GM12878 (cell line): Measurements from ENCODE around the gene SP3. TPM values are rescaled to one million over a fixed set of nuclear protein-coding genes. Genes with fewer than 3 reads are reported as not detected.

Experiments
- ATAC-seq: fragments of 200-7000 bp; cut with Tn5 transposase; 3 replicates; pipeline ENCODE4 v1.9.1; 2020; ENCODE audit warnings: mild to moderate bottlenecking, moderate library complexity
- BruUV-seq: library from RNA; stranded (reverse); fragments of 400-500 nt; replicated peaks from 2 replicates; lab custom pipeline; 2021; lab: Mats Ljungman, UMichigan
- CTCF ChIA-PET: fragments of 300-600 bp; sonication (Branson Sonifier 250); formaldehyde crosslinking; extraction: SDS; loops from one replicate; lab custom pipeline; 2021; ENCODE audit warnings: inconsistent platforms; lab: Yijun Ruan, JAX
- POLR2A ChIA-PET: fragments of 350-600 bp; formaldehyde crosslinking; extraction: SDS; loops from one replicate; lab custom pipeline; 2021; ENCODE audit warnings: inconsistent platforms; lab: Charles Lee
- RAD21 ChIA-PET: fragments of 300-600 bp; sonication (Branson Sonifier 250); formaldehyde crosslinking; loops from one replicate; lab custom pipeline; 2023; ENCODE audit warnings: antibody characterized with exemption; ENCODE audit not compliant: unreplicated experiment; lab: Charles Lee
- SMC1A ChIA-PET: fragments of 300-600 bp; sonication (Branson Sonifier 250); formaldehyde crosslinking; loops from one replicate; lab custom pipeline; 2023; ENCODE audit not compliant: unreplicated experiment, uncharacterized antibody; lab: Charles Lee
- DNase-seq: peaks from one replicate; pipeline ENCODE4 v3.0.0-alpha.2; 2011; ENCODE audit warnings: low read depth, low spot score
- FAIRE-seq: peaks from 3 replicates; lab custom pipeline; 2011; peaks lifted over from hg19 to GRCh38; lab: Jason Lieb, UNC
- H2AFZ ChIP-seq: 2 replicates; pipeline ENCODE4 v1.6.0; 2011; ENCODE audit warnings: low read depth, low read length, control low read depth; ENCODE audit not compliant: control insufficient read depth
- H3K27ac ChIP-seq: 2 replicates; pipeline ENCODE4 v1.5.1; 2011; ENCODE audit warnings: control low read depth; ENCODE audit not compliant: control insufficient read depth, insufficient read depth
- H3K27me3 ChIP-seq, 2 experiments: replicated peaks in 1 of 2; 2 replicates each; pipeline versions ENCODE4 v1.6.0 to v1.6.1; 2011; ENCODE audit warnings: low read length in 1 of 2; ENCODE audit not compliant: control insufficient read depth in 2 of 2, insufficient read depth in 2 of 2
- H3K36me3 ChIP-seq, 2 experiments: 2 replicates each; pipeline ENCODE4 v1.5.1; 2011; ENCODE audit warnings: low read length in 1 of 2; ENCODE audit not compliant: control insufficient read depth in 2 of 2, insufficient read depth in 2 of 2
- H3K4me1 ChIP-seq: 2 replicates; pipeline ENCODE4 v1.6.1; 2011; ENCODE audit warnings: mild to moderate bottlenecking, low read length, moderate library complexity, mixed read lengths; ENCODE audit not compliant: control insufficient read depth, insufficient read depth
- H3K4me2 ChIP-seq: 2 replicates; pipeline ENCODE4 v1.6.0; 2011; ENCODE audit warnings: control low read depth; ENCODE audit not compliant: control insufficient read depth, insufficient read depth
- H3K4me3 ChIP-seq: fragments of 200-600 bp; sonication (generic); 2 replicates; pipeline ENCODE4 v1.5.1; 2016
- H3K79me2 ChIP-seq: 2 replicates; pipeline ENCODE4 v1.6.0; 2011; ENCODE audit warnings: low read length; ENCODE audit not compliant: control insufficient read depth, insufficient read depth
- H3K9ac ChIP-seq: 2 replicates; pipeline ENCODE4 v1.8.0; 2011; ENCODE audit warnings: low read length, control low read depth, mixed read lengths; ENCODE audit not compliant: control insufficient read depth, insufficient read depth
- H3K9me3 ChIP-seq: replicated peaks from 3 replicates; pipeline ENCODE4 v1.5.1; 2011; ENCODE audit warnings: mild to moderate bottlenecking, low read length; ENCODE audit not compliant: control insufficient read depth, insufficient read depth
- H4K20me1 ChIP-seq: 2 replicates; pipeline ENCODE4 v1.6.0; 2011; ENCODE audit not compliant: control insufficient read depth, insufficient read depth
- PKNOX1 ChIP-seq: fragments of 450-650 bp; IDR thresholded peaks from 2 replicates; pipeline ENCODE4 v1.6.1; 2016; ENCODE audit warnings: mild to moderate bottlenecking
- TBL1XR1 ChIP-seq: IDR thresholded peaks from 2 replicates; pipeline ENCODE4 v1.6.1; 2012; ENCODE audit warnings: low read depth, low read length, improper control_type of control experiment
- WGBS: methylation state at CpG from one replicate; pipeline ENCODE4 v1.1.6; 2016; ENCODE audit warnings: low lambda C conversion rate; ENCODE audit not compliant: insufficient replicate concordance, insufficient coverage; ENCODE audit errors: missing lambda C conversion rate; 5-methylcytosine and 5-hydroxymethylcytosine counted together
- in situ Hi-C: fragments of 300-500 bp; cut with MboI; formaldehyde crosslinking; loops from 9 replicates; pipeline ENCODE4 v1.14.3; 2018; ENCODE audit warnings: mixed read lengths
- intact Hi-C: fragments of 100-400 bp; cut with micrococcal nuclease; formaldehyde crosslinking; loops from one replicate; pipeline ENCODE4 v1.14.2; 2022; ENCODE audit not compliant: unreplicated experiment
- polyA plus RNA-seq, 11 experiments: library from polyadenylated mRNA; depleted of rRNA in 4 of 11; unstranded in 6 of 11; stranded (reverse) in 5 of 11; fragments of >200 nt; fragmentation: Nextera tagmentation in 4 of 11; fragmentation: Illumina TruSeq in 1 of 11; extraction: Ambion mirVana in 4 of 11; extraction: Trizol in 1 of 11; gene quantifications; 1 replicate in 1 of 11; 2 replicates in 10 of 11; pipeline versions ENCODE4 v1.2.1 to v1.2.3, GENCODE V29; 2011 to 2016; ENCODE audit warnings: inconsistent platforms in 2 of 11, missing spikeins in 2 of 11, low read depth in 1 of 11
- total RNA-seq, 4 experiments: library from RNA; depleted of rRNA in 3 of 4; stranded (reverse); fragments of >200 nt in 3 of 4; fragmentation: Illumina TruSeq in 1 of 4; extraction: Trizol in 1 of 4; gene quantifications; 2 replicates each; pipeline versions ENCODE4 v1.2.1 to v1.2.3, GENCODE V29; 2013 to 2021

SP3 gene
- total and polyA plus RNA-seq, 10 of the 15 experiments (the other 5 are each of a cell fraction or from before 2014, with no cell fraction given), result 9.9 to 87.6 (median 52.4) TPM

GRCh38 chr2:173940208-173941020, 24.8 kb downstream of the SP3 start:
- H3K9ac ChIP-seq, result no peak overlapping the region
- SMC1A ChIA-PET, result interaction anchor here (0.6 to 2.4 kb wide), 4 partner anchors 16 to 1291 kb away, joined by 3 to 11 read pairs (median 4); no protein-coding TSS in a partner anchor
- CTCF ChIA-PET, result interaction anchor here (1.0 to 1.6 kb wide), 2 partner anchors 9 to 111 kb away, joined by 5 read pairs; no protein-coding TSS in a partner anchor
- intact Hi-C loops (no loop called here), in situ Hi-C loops (no loop called here)
- 12% methylated on average over 5 of the region's 5 CpGs for WGBS
- peaks cover 20% of the 10 kb centered on the region for H3K4me1 ChIP-seq
- H4K20me1 ChIP-seq, result no peaks in the 10 kb centered on the region; the same call in 1 of the 2 replicates
- BruUV-seq, result no TSS peak
- no peak for FAIRE-seq
- TF ChIP-seq PKNOX1, result peak; percentile 50; the same call in 1 of the 2 replicates
- no peak for TF ChIP-seq TBL1XR1
- DNase-seq, result no peak
- H3K79me2 ChIP-seq, result peaks cover 98% of the 10 kb centered on the region
- H3K27ac ChIP-seq, result peak overlapping the region; percentile 29
- H3K27me3 ChIP-seq, result no peaks in the 10 kb centered on the region
- no peaks in the 10 kb centered on the region for H3K9me3 ChIP-seq
- POLR2A ChIA-PET, result interaction anchor here (0.6 to 1.6 kb wide), 9 partner anchors 9 to 306 kb away, joined by 3 to 12 read pairs (median 4); no protein-coding TSS in a partner anchor
- H3K36me3 ChIP-seq, result no peaks in the 10 kb centered on the region; a peak in 2 of 4 replicates
- ATAC-seq, result peak; percentile 49
- RAD21 ChIA-PET, result interaction anchor here (2.0 to 2.1 kb wide), 2 partner anchors 21 to 22 kb away, joined by 4 to 5 read pairs; no protein-coding TSS in a partner anchor
- no peak overlapping the region for H2AFZ ChIP-seq
- peak overlapping the region; percentile 51 for H3K4me2 ChIP-seq
- 0 out of 2 replicates have a peak overlapping the region, but pooled peaks have one; percentile 2 for H3K4me3 ChIP-seq
